Adrenal gland (tissue), 12 donors: ENCODE measurements around the gene BICRAL. TPM values are rescaled to one million over a fixed set of nuclear protein-coding genes. Genes with fewer than 3 reads are reported as not detected.

ENCODE experiments used
- DNase-seq, 7 donors: peaks; one replicate each; pipeline ENCODE4 v3.0.0-alpha.2; 2019 to 2020
- H3K27ac ChIP-seq, 5 donors: fragments of 200-600 bp; sonication (generic) in 4 of 5; 1 replicate in 3 of 5; 2 replicates in 2 of 5; pipeline versions ENCODE4 v1.5.1 to v1.8.0; 2016 to 2020; ENCODE audit warnings: mild to moderate bottlenecking in 1 of 5
- H3K27me3 ChIP-seq: fragments of 200-600 bp; 2 replicates; pipeline ENCODE4 v1.8.0; 2021
- H3K36me3 ChIP-seq, 2 donors: fragments of 200-600 bp; replicated peaks in 1 of 2; 1 replicate in 1 of 2; 2 replicates in 1 of 2; pipeline versions ENCODE4 v1.5.1 to v1.8.0; 2018 to 2022
- H3K4me1 ChIP-seq, 2 donors: fragments of 200-600 bp; replicated peaks in 1 of 2; 1 replicate in 1 of 2; 2 replicates in 1 of 2; pipeline versions ENCODE4 v1.5.1 to v1.8.0; 2018 to 2021
- H3K4me3 ChIP-seq, 4 donors: fragments of 200-600 bp; sonication (generic) in 3 of 4; one replicate each; pipeline ENCODE4 v1.5.1; 2016 to 2018
- H3K9me3 ChIP-seq, 3 donors: fragments of 200-600 bp; sonication (generic) in 1 of 3; replicated peaks in 1 of 3; 1 replicate in 2 of 3; 2 replicates in 1 of 3; pipeline versions ENCODE4 v1.5.1 to v1.8.0; 2016 to 2021
- CTCF ChIP-seq, 6 experiments: fragments of 450-650 bp in 4 of 6; fragments of 200-600 bp in 2 of 6; sonication (generic) in 1 of 6; IDR thresholded peaks; 1 replicate in 5 of 6; 2 replicates in 1 of 6; pipeline versions ENCODE4 v1.5.1 to v1.8.0; 2016 to 2021; ENCODE audit warnings: antibody characterized with exemption in 6 of 6, mild to moderate bottlenecking in 2 of 6, moderate library complexity in 1 of 6
- POLR2A ChIP-seq, 2 donors: fragments of 450-650 bp; IDR thresholded peaks; one replicate each; pipeline ENCODE4 v1.6.1; 2017; ENCODE audit warnings: antibody characterized with exemption in 2 of 2, mild to moderate bottlenecking in 2 of 2, moderate library complexity in 1 of 2
- WGBS, 4 donors: extraction: QIAGEN DNeasy Blood & Tissue Kit in 2 of 4; methylation state at CpG; one replicate each; pipeline versions ENCODE4 v1.1.5 to v1.1.7; 2013 to 2017; 5-methylcytosine and 5-hydroxymethylcytosine counted together
- intact Hi-C, 2 donors: fragments of 100-400 bp; cut with DNase I; formaldehyde crosslinking; loops; one replicate each; pipeline versions ENCODE4 v1.14.1 to v1.15.0; 2022 to 2023
- polyA plus RNA-seq, 3 donors: library from polyadenylated mRNA; stranded (reverse); fragments of 200-250 nt in 2 of 3; fragments of 350-450 nt in 1 of 3; fragmentation: Illumina TruSeq in 1 of 3; extraction: RNeasy Lipid Tissue Mini Kit (QIAGEN cat#74804) in 1 of 3; gene quantifications; one replicate each; pipeline ENCODE4 v1.2.3, GENCODE V29; 2013 to 2014
- total RNA-seq, 9 donors: library from RNA; depleted of rRNA in 4 of 9; stranded (reverse); fragments of >200 nt in 4 of 9; fragments of 120-200 nt in 1 of 9; fragmentation: NEBNext Ultra II Directional in 1 of 9; extraction: Animal tissue kit (Norgen Biotek cat#: 25700) in 1 of 9; gene quantifications; one replicate each; pipeline versions ENCODE4 v1.1.0 to v1.2.4, GENCODE V29; 2013 to 2023
- donor health status: healthy with polysubstance abuse.
- donor health status: Bipolar disorder and iron deficiency.
- donor health status: DM: yes; HTN: yes; CAD: no.
- donor health status: DM: no; HTN: no; CAD: no.
- donor health status: DM: no; HTN: no; CAD: no.
- donor health status: DM: yes; HTN: yes; CAD: no.

Gene BICRAL
- total and polyA plus RNA-seq, 12 donors, result 2.8 to 16.1 (median 9.0) TPM

GRCh38 chr6:42915732-42916131 is 133.9 kb downstream of the BICRAL start, which contains the start of gene PTCRA:
Gene PTCRA, plus strand, starts transcription at chr6:42916053. Its CDS starts 17 bp downstream, at chr6:42916070.
- Histone ChIP-seq H3K36me3 (no peaks in the 10 kb centered on the region), H3K4me3 (no peak within 1 kb of the TSS), H3K4me1 (peaks cover 6 to 7% of the 10 kb centered on the region in 2 donors), H3K9me3 (no peaks in the 10 kb centered on the region), H3K27me3 (no peaks in the 10 kb centered on the region), H3K27ac (no peak within 1 kb of the TSS)
- intact Hi-C loops, result no loop called here
- TF ChIP-seq CTCF (IDR thresholded peaks at IDR 0.05), result no peak
- TF ChIP-seq POLR2A (IDR thresholded peaks at IDR 0.05), result no peak
- DNase-seq, result no peak
- 68 to 82% (median 76%) methylated on average over 4 to 10 of the region's 10 CpGs for WGBS, 4 donors

GRCh38 chr6:42916288-42916687 is 134.4 kb downstream of the BICRAL start:
- Histone ChIP-seq H3K27me3 (no peaks in the 10 kb centered on the region), H3K9me3 (no peaks in the 10 kb centered on the region), H3K36me3 (no peaks in the 10 kb centered on the region), H3K4me1 (peaks cover 6 to 7% of the 10 kb centered on the region in 2 donors), H3K27ac (no peak overlapping the region), H3K4me3 (no peak overlapping the region)
- TF ChIP-seq CTCF (IDR thresholded peaks at IDR 0.05), result no peak
- no peak for TF ChIP-seq POLR2A (IDR thresholded peaks at IDR 0.05)
- intact Hi-C loops, result no loop called here
- 53 to 92% (median 86%) methylated on average over 1 of the region's 1 CpG for WGBS, 4 donors
- no peak for DNase-seq

Other genes starting within 250 kb of the BICRAL start
- gene UBR2, start 218.0 kb upstream of the BICRAL start, total RNA-seq, result 10 to 100 TPM; 23.4 to 46.9 (median 35.9) TPM
- 10 to 100 TPM; 11.4 to 21.4 (median 15.2) TPM for gene UBR2, start 218.0 kb upstream of the BICRAL start, polyA plus RNA-seq
- 1 to 10 TPM in 5 of 9 donors, under 1 TPM in 3, not detected in 1; 0.48 to 2.7 (median 1.4) TPM for gene PRPH2, start 59.5 kb upstream of the BICRAL start, total RNA-seq
- gene PRPH2, start 59.5 kb upstream of the BICRAL start, polyA plus RNA-seq, result under 1 TPM; 0.47 to 0.97 (median 0.84) TPM
- 10 to 100 TPM; 19.5 to 44.8 (median 31.1) TPM for gene TBCC, start 35.9 kb upstream of the BICRAL start, total RNA-seq
- gene TBCC, start 35.9 kb upstream of the BICRAL start, polyA plus RNA-seq, result 10 to 100 TPM; 15.7 to 33.1 (median 29.9) TPM
- 100 to 1,000 TPM in 3 of 9 donors, 10 to 100 TPM in 6; 90.2 to 130 (median 94.9) TPM for gene RPL7L1, start 97.6 kb downstream of the BICRAL start, total RNA-seq
- 100 to 1,000 TPM in 1 of 3 donors, 10 to 100 TPM in 2; 33.3 to 106 (median 47.2) TPM for gene RPL7L1, start 97.6 kb downstream of the BICRAL start, polyA plus RNA-seq
- under 1 TPM in 2 of 9 donors, not detected in 7; 0.22 to 0.34 TPM for gene PTCRA, start 134.0 kb downstream of the BICRAL start, total RNA-seq
- not detected for gene PTCRA, start 134.0 kb downstream of the BICRAL start, polyA plus RNA-seq
- 10 to 100 TPM; 21.1 to 59.7 (median 38.5) TPM for gene CNPY3, start 147.4 kb downstream of the BICRAL start, total RNA-seq
- gene CNPY3, start 147.4 kb downstream of the BICRAL start, polyA plus RNA-seq, result 10 to 100 TPM; 22.4 to 53.5 (median 48.2) TPM
- under 1 TPM in 5 of 9 donors, not detected in 4; 0.28 to 0.65 (median 0.52) TPM for gene GNMT, start 178.7 kb downstream of the BICRAL start, total RNA-seq
- gene GNMT, start 178.7 kb downstream of the BICRAL start, polyA plus RNA-seq, result 1 to 10 TPM in 2 of 3 donors, under 1 TPM in 1; 0.29 to 4.4 (median 1.1) TPM
- 10 to 100 TPM; 21.0 to 63.9 (median 34.3) TPM for gene PEX6, start 197.1 kb downstream of the BICRAL start, total RNA-seq
- gene PEX6, start 197.1 kb downstream of the BICRAL start, polyA plus RNA-seq, result 10 to 100 TPM in 2 of 3 donors, 1 to 10 TPM in 1; 7.4 to 41.7 (median 22.7) TPM
- 10 to 100 TPM; 24.2 to 97.8 (median 32.5) TPM for gene PPP2R5D, start 202.5 kb downstream of the BICRAL start, total RNA-seq
- gene PPP2R5D, start 202.5 kb downstream of the BICRAL start, polyA plus RNA-seq, result 10 to 100 TPM; 29.7 to 38.9 (median 37.9) TPM
- gene MEA1, start 231.9 kb downstream of the BICRAL start, total RNA-seq, result 100 to 1,000 TPM in 2 of 9 donors, 10 to 100 TPM in 7; 54.6 to 109 (median 69.8) TPM
- 100 to 1,000 TPM in 2 of 3 donors, 10 to 100 TPM in 1; 81.1 to 142 (median 135) TPM for gene MEA1, start 231.9 kb downstream of the BICRAL start, polyA plus RNA-seq
- gene KLHDC3, start 232.2 kb downstream of the BICRAL start, total RNA-seq, result 100 to 1,000 TPM in 7 of 9 donors, 10 to 100 TPM in 2; 72.3 to 139 (median 107) TPM
- gene KLHDC3, start 232.2 kb downstream of the BICRAL start, polyA plus RNA-seq, result 100 to 1,000 TPM in 2 of 3 donors, 10 to 100 TPM in 1; 51.2 to 144 (median 112) TPM
- gene RRP36, start 239.6 kb downstream of the BICRAL start, total RNA-seq, result 100 to 1,000 TPM in 1 of 9 donors, 10 to 100 TPM in 8; 37.9 to 109 (median 53.7) TPM
- gene RRP36, start 239.6 kb downstream of the BICRAL start, polyA plus RNA-seq, result 10 to 100 TPM; 29.6 to 98.2 (median 32.1) TPM